Activated CD4-positive, CD25-positive, alpha-beta regulatory T cell treated with anti-CD3 and anti-CD28 coated beads, Interleukin-2, amount 50 U/mL, for 16 hours (primary cell): ENCODE data around the gene SRPRA.
"Not testable (repeated sequence)": the region's sequence is repeated elsewhere in the genome, so short reads cannot be mapped to it uniquely, and the experiment has no call there.

Experiments
- DNase-seq: peaks from one replicate; pipeline ENCODE4 v3.0.0-alpha.2; 2020; ENCODE audit warnings: low read depth, low spot score

SRPRA gene

DNA sequence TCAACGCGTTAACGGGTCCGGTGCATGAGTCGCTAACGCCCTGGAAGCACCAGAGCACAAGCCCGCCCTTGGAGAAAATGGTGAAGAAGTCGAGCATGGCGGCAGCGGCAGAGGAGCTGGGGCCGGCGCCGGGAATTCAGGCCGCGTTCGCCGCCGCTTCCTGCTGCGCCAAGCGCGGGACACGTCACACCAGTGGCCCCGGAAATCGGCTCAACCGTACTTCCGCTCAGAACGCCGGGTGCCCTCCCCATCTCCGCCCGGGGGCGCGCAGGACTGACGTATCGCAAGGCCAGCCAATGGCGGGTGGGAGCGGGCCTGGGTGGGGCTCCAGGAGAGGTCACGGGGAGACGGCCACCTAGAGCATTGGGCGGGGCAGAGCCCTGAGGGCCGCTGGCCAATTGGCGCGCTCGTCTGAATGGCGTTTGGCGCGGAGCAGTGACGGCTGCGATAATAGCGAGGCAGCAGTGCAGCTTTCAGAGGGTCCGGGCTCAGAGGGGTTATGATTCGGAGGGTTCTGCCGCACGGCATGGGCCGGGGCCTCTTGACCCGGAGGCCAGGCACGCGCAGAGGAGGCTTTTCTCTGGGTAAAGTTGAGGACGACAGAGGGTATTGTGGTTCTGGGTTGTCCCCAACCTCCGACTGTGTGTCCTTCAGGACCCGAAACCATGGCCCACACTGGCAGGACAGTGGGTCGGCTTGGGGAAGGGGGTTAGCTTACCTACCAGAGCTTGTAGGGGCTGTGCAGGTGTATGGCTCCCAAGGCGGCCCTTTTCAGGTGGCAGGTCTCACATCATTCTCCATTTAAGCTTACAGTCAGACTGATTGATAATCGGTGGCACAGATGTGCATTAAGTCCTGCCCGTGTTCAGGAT is at the start of gene SRPRA, which contains the start of gene FOXRED1:
Gene SRPRA (minus strand): TSS at position 188 of the 872 bp plus-strand sequence. CDS start 91 bp downstream, at position 97.
Gene FOXRED1 (plus strand): TSS at position 447 of the 872 bp plus-strand sequence. CDS start 53 bp downstream, at position 500.
- peak; percentile 100 for DNase-seq

DNA sequence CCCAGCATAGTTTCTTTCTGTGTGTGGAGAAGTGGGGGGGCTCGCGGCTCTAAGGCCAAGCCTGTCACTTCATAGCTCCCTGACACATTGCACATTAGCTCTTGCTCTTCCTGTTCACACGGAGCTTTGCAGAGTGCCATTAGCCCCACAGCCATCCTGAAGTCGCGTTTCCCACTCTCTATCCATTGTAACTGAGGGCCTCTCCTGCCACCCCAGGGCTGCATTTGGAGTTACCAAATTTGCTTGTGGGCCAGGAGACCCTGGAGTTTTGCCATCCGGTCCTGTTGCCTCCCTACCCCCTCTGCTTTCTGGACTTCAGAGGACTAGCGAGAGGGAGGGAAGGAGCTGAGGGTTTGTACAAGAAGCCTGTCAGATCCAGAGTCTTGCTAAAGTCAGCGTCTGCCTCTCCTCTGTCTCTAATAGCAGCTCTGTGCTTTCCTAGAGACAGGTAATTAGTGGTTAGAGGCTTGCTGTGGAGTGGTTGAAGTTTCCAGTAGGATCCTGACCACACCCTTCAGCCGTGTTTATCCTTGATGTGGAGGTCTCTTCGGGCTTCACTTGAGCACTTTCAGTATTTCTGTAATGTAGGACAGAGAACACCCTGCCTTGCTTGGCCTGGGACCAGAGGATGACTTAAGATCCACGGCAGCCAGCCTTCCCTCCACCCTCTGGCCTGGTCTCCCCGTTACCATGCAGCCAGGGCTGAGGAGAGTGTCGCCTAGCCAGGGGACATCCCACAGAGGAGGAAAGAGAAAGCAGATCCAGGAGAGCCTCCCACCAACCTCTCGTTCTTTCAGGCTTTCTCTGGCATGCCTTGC is 49.3 kb upstream of the SRPRA start:
- no peak for DNase-seq

DNA sequence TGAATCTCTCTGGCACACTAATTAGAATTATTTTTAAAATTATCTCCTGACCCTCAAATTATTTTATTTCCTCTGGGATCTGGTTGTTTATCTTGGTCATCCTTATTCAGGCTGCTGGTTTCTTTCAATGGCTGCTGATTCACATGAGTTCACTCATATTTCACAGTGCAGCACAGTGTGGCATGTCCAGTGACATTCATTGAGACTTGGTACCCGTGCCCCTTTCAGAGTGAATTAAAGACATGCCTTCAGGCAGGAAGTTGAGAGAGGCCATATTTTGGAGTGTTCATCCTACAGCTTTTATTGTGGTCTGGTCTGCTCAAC is 48.7 kb upstream of the SRPRA start:
- DNase-seq, result no peak

DNA sequence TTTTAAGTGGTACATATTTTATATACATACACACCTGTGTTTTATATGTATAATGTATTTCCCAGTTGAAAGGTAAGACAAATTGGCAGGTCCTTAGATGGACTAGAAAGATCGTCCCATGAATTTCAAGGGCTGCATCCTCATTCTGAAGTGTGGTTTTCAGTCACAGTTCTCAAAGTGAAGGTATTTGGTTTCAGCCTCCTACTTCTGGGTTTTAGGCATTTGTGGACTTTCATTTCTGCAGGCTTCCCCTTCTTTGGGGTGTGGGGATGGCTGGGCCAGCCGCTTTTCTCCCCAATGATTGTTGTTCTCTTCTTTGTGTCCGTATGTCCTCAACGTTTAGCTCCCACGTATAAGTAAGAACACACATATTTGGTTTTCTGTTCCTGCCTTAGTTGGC is 45.1 kb upstream of the SRPRA start:
- no peak for DNase-seq

- no peak for DNase-seq
These were observed 44.3 kb upstream of the SRPRA start for GRCh38 chr11:126312961-126313360.

DNA sequence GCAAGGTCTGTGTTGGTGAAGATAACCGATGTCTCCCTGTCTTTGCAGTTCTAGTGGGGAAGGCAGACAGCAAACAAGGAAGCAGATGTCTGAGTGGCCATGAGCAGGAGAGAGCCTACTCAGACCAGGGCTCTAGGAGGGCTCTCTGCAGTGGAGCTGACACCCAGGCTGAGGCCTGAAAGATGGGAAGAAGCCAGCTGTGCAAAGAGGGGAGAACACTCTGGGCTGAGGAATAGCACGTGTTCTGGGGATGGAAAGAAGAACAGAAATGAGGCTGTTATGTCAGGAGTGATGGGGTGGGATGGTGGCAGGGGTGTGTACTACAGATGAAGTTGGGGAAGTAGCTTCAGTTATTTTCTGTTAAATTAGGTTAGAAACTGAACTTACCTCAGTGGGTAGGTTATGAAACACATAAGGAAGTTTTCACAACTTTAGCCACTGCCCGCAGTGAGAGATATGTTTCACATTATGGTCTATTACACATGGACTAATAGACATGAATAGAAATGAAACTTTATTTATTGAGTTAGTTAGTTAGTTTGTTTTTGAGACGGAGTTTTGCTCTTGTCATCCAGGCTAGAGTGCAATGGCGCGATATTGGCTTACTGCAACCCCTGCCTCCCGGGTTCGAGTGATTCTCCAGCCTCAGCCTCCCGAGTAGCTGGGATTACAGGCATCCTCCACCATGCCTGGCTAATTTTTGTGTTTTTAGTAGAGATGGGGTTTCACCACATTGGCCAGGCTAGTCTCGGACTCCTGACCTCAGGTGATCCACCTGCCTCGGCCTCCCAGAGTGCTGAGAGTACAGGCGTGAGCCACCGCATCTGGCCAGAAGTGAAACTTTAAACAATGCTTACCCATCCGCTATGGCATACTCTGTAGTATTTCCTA is 43.0 kb upstream of the SRPRA start:
- no peak for DNase-seq

GRCh38 chr11:126310992-126311310 is 42.3 kb upstream of the SRPRA start:
- no peak for DNase-seq

DNA sequence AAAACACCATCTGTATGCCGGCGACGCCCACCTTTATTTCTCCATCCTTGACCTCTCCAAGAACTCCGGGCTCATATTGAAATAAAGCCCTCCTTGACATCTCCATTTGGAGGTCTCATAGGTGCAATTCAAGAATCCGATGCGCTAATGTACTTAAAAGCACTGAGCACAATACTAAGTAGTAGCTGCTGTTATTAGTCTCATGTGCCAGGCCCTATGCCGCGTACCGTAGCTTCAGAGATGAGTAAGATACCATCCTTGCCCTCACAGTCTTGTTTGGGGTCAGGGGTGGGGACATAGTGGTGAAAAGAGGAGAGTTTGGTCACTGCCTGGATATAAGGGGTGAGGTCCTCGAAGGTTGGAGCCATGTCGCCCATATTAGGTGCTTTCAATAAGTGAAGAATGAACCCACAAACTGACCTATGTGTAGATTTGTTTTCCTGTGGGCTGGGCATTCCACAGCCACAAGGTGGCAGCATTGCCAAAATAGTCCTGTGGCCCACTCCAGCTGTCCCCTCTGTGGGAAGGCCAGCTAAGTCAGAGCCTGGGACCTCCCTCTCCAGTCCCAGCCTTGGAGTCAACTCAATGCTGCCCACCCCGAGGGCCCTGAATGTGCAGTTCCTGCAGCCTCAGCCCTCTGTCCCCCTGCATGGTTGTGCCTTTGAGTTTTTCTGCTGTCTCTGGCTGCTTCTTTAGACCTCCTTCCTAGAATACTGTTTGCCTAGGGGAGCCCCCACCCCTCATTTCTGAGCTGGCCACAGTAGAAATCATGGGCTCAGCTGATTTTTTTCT is 41.7 kb upstream of the SRPRA start:
- peak; percentile 26 for DNase-seq

- not testable (repeated sequence) for DNase-seq
These were observed 40.1 kb upstream of the SRPRA start for GRCh38 chr11:126308771-126309170.

DNA sequence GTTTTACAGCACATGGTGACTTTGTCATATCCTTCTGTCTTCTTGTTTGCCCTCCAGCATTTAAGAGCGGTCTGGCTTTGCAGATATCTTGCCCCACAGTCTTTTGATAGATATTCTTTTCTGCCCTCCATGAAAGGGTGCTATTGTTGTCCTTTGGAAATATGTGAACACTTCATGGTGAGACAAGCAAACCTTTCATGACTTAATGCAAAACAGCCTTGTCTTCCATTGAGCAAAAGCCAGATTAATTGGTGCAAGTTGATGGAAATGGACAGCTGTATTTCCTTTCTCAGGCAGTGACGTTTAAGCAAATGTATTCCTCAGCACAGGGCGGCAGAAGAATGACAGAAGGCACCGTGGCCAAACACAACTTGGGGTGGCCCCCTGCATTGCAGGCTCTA is 39.6 kb upstream of the SRPRA start:
- DNase-seq, result no peak

DNA sequence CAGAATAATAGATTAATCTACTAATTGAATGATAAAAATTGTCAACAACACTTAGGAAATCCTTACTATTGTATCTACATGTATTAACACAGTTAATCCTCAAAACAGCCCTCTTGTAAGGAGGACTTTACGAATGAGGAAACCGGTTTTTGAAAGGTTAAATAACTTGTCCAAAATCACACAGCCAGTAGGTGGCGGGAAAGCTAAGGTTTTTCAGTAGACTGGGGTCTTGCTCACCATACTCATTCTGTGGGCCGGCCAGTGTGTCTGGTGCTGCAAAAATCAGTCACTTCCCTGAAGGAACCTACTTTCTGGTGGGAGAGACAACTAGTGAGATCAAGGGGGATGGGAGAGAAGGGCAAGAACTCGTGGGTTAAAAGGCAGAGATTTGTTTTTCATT is 39.0 kb upstream of the SRPRA start:
- DNase-seq, result no peak

GRCh38 chr11:126305699-126306098 is 37.0 kb upstream of the SRPRA start:
- no peak for DNase-seq

GRCh38 chr11:126304457-126305075 is 35.9 kb upstream of the SRPRA start:
- DNase-seq, result no peak

DNA sequence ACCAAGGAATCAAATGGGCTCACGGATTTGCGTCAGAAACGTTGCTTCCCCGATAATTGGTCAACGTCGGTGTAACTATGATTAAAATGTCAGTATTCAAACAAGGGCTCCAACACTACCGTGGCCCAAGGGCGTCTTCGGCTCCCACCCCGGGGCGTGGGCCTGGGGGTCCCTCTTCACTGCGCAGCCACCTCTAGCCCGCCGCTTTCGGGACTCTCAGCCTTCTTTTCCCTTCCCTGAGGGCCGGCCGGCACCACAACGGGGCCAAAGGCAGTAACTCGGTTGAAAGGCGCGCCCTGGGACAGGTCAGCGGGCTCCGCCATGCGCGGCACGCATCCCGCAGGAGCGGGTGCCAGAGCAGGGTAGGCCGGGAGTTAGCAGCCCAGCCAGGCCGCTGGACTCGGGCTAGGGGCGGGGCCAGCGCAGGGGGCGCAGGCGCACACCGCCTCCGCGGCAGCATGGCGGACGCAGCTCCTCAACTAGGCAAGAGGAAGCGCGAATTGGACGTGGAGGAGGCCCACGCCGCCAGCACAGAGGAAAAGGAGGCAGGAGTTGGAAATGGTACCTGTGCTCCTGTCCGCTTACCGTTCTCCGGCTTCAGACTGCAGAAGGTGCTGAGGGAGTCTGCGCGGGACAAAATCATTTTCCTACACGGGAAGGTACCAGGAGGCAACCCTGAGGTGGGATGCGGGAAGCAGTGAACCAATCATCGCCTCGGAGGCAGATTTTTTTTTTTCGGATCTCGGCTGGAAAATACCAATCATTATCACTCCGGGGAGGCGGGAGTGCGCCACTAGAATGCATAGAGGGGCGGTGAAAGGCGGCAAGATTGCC is 35.1 kb upstream of the SRPRA start, which contains the start of gene DCPS:
Gene DCPS (plus strand): TSS at position 438 of the 834 bp plus-strand sequence. CDS start 21 bp downstream, at position 459.
- peak; percentile 63 for DNase-seq

DNA sequence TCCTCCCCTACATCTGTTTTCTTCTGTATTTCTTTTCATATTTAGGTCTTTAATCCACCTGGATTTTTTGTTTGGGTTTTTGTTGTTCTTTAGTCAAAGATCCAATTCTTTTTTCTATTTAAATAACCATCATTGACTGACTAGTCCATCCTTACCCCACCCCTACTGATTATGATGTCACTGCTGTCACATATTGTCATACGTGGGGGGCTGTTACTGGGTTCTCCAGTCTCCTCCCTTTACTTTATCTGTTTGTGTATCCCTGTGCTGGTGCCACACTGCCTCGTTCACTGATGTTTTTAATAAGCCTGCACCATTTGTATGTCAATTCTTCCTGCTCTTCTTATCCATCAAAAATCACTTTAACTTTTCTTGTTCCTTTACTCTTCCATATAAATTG is 28.3 kb upstream of the SRPRA start:
- no peak for DNase-seq

DNA sequence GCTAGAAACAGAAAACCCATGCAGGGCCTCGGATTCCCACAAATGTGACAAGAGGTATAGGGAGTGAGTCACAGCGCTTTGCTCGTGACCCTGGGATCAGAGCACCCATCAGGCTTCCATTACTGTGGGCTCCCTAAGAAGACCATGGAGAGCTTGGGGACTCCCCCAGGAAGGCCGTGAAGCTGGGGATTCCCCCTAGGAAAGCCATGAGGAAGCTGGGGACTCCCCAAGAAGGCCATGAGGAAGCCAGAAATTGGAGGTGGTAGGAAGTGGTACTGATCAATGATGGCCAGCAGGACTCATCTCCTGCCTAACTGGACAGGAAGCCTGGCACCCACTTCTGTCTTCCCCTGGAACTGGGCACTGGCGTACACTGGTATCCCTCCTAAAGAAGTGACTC is 25.0 kb upstream of the SRPRA start:
- DNase-seq, result no peak

- DNase-seq, result no peak
These were observed 22.2 kb upstream of the SRPRA start for GRCh38 chr11:126290887-126291286.

GRCh38 chr11:126288237-126288636 is 19.5 kb upstream of the SRPRA start:
- no peak for DNase-seq

GRCh38 chr11:126284829-126285228 is 16.1 kb upstream of the SRPRA start:
- DNase-seq, result peak; percentile 69
